ENCODE measurements around the gene RPTOR. TPM values are rescaled to one million over a fixed set of nuclear protein-coding genes. Genes with fewer than 3 reads are reported as not detected.

Gene RPTOR
- polyA plus RNA-seq, 1 donor from 2014 or later = 8.0 TPM

- H3K27me3 ChIP-seq (ENCODE audit: insufficient read depth, low read depth, low read length) = no peaks in the 10 kb centered on the region
- no peaks in the 10 kb centered on the region for H3K9me2 ChIP-seq (ENCODE audit: insufficient read depth, low read length)
- no peak overlapping the region for H3K27ac ChIP-seq (ENCODE audit: low read length)
- no peak overlapping the region for H3K4me3 ChIP-seq (ENCODE audit: low read length)
- H3F3A ChIP-seq (ENCODE audit: insufficient read depth, low read length, poor library complexity, severe bottlenecking) = no peaks in the 10 kb centered on the region
- no peaks in the 10 kb centered on the region for H4K20me1 ChIP-seq (ENCODE audit: insufficient read depth)
- H3K79me2 ChIP-seq (replicated peaks; ENCODE audit: insufficient read depth, low read length) = no peaks in the 10 kb centered on the region
- no peak overlapping the region for H2AFZ ChIP-seq (ENCODE audit: low read depth, low read length)
- H3K9ac ChIP-seq (ENCODE audit: low read length) = no peak overlapping the region
- no peak overlapping the region for H3K4me2 ChIP-seq (ENCODE audit: low read length)
- H3K9me3 ChIP-seq (ENCODE audit: low read length) = no peaks in the 10 kb centered on the region
- no peaks in the 10 kb centered on the region for H3K36me3 ChIP-seq (ENCODE audit: insufficient read depth, low read length)
- no peak for TF ChIP-seq SMC3 (conservative IDR thresholded peaks at IDR 0.05; ENCODE audit: poor library complexity)
- TF ChIP-seq MXI1 (conservative IDR thresholded peaks at IDR 0.05; ENCODE audit: poor library complexity, severe bottlenecking) = no peak
- no peak for TF ChIP-seq EP300 (conservative IDR thresholded peaks at IDR 0.05; ENCODE audit: poor library complexity, severe bottlenecking)
- TF ChIP-seq POLR2AphosphoS5 (IDR thresholded peaks at IDR 0.05) = no peak
- no peak for TF ChIP-seq RAD21 (conservative IDR thresholded peaks at IDR 0.05)
- no peak for TF ChIP-seq EZH2 (IDR thresholded peaks at IDR 0.05; ENCODE audit: borderline replicate concordance, insufficient read depth, low read length, poor library complexity, severe bottlenecking)
- TF ChIP-seq TAF1 (IDR thresholded peaks at IDR 0.05; ENCODE audit: low read depth) = no peak
- TF ChIP-seq, protein P1, sequence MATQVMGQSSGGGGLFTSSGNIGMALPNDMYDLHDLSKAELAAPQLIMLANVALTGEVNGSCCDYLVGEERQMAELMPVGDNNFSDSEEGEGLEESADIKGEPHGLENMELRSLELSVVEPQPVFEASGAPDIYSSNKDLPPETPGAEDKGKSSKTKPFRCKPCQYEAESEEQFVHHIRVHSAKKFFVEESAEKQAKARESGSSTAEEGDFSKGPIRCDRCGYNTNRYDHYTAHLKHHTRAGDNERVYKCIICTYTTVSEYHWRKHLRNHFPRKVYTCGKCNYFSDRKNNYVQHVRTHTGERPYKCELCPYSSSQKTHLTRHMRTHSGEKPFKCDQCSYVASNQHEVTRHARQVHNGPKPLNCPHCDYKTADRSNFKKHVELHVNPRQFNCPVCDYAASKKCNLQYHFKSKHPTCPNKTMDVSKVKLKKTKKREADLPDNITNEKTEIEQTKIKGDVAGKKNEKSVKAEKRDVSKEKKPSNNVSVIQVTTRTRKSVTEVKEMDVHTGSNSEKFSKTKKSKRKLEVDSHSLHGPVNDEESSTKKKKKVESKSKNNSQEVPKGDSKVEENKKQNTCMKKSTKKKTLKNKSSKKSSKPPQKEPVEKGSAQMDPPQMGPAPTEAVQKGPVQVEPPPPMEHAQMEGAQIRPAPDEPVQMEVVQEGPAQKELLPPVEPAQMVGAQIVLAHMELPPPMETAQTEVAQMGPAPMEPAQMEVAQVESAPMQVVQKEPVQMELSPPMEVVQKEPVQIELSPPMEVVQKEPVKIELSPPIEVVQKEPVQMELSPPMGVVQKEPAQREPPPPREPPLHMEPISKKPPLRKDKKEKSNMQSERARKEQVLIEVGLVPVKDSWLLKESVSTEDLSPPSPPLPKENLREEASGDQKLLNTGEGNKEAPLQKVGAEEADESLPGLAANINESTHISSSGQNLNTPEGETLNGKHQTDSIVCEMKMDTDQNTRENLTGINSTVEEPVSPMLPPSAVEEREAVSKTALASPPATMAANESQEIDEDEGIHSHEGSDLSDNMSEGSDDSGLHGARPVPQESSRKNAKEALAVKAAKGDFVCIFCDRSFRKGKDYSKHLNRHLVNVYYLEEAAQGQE (IDR thresholded peaks at IDR 0.05; ENCODE audit: borderline replicate concordance) = no peak
- TF ChIP-seq, protein P2, sequence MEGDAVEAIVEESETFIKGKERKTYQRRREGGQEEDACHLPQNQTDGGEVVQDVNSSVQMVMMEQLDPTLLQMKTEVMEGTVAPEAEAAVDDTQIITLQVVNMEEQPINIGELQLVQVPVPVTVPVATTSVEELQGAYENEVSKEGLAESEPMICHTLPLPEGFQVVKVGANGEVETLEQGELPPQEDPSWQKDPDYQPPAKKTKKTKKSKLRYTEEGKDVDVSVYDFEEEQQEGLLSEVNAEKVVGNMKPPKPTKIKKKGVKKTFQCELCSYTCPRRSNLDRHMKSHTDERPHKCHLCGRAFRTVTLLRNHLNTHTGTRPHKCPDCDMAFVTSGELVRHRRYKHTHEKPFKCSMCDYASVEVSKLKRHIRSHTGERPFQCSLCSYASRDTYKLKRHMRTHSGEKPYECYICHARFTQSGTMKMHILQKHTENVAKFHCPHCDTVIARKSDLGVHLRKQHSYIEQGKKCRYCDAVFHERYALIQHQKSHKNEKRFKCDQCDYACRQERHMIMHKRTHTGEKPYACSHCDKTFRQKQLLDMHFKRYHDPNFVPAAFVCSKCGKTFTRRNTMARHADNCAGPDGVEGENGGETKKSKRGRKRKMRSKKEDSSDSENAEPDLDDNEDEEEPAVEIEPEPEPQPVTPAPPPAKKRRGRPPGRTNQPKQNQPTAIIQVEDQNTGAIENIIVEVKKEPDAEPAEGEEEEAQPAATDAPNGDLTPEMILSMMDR (IDR thresholded peaks at IDR 0.05; ENCODE audit: poor library complexity, severe bottlenecking) = no peak
These were observed 60.9 kb downstream of the RPTOR start for GRCh38 chr17:80605326-80606066.

GRCh38 chr17:80608326-80608725 is 63.7 kb downstream of the RPTOR start:
- Histone ChIP-seq H3K27ac (ENCODE audit: low read length) (no peak overlapping the region), H3K9me2 (ENCODE audit: insufficient read depth, low read length) (no peaks in the 10 kb centered on the region), H2AFZ (ENCODE audit: low read depth, low read length) (no peak overlapping the region), H3F3A (ENCODE audit: insufficient read depth, low read length, poor library complexity, severe bottlenecking) (no peaks in the 10 kb centered on the region), H3K9ac (ENCODE audit: low read length) (no peak overlapping the region), H3K4me2 (ENCODE audit: low read length) (no peak overlapping the region), H3K36me3 (ENCODE audit: insufficient read depth, low read length) (no peaks in the 10 kb centered on the region), H3K9me3 (ENCODE audit: low read length) (no peaks in the 10 kb centered on the region), H3K27me3 (ENCODE audit: insufficient read depth, low read depth, low read length) (no peaks in the 10 kb centered on the region), H4K20me1 (ENCODE audit: insufficient read depth) (no peaks in the 10 kb centered on the region), H3K4me3 (ENCODE audit: low read length) (no peak overlapping the region), H3K79me2 (replicated peaks; ENCODE audit: insufficient read depth, low read length) (no peaks in the 10 kb centered on the region)
- TF ChIP-seq EZH2 (IDR thresholded peaks at IDR 0.05; ENCODE audit: borderline replicate concordance, insufficient read depth, low read length, poor library complexity, severe bottlenecking) (no peak), EP300 (conservative IDR thresholded peaks at IDR 0.05; ENCODE audit: poor library complexity, severe bottlenecking) (no peak), TAF1 (IDR thresholded peaks at IDR 0.05; ENCODE audit: low read depth) (no peak), POLR2AphosphoS5 (IDR thresholded peaks at IDR 0.05) (no peak), RAD21 (conservative IDR thresholded peaks at IDR 0.05) (no peak), MXI1 (conservative IDR thresholded peaks at IDR 0.05; ENCODE audit: poor library complexity, severe bottlenecking) (no peak), SMC3 (conservative IDR thresholded peaks at IDR 0.05; ENCODE audit: poor library complexity) (no peak)
- TF ChIP-seq, protein P1 (IDR thresholded peaks at IDR 0.05; ENCODE audit: borderline replicate concordance) = no peak
- TF ChIP-seq, protein P2 (IDR thresholded peaks at IDR 0.05; ENCODE audit: poor library complexity, severe bottlenecking) = no peak
